HG03175 (cell line): Measurements from ENCODE around the gene MYEF2.
A peak's percentile ranks its signal among the peaks of the same experiment; 100 is the strongest.

Experiments
- ATAC-seq: cut with Tn5 transposase; IDR thresholded peaks from one replicate; pipeline ENCODE4 v1.9.1; 2021; ENCODE audit warnings: mild to moderate bottlenecking, moderate library complexity; ENCODE audit not compliant: unreplicated experiment

MYEF2 gene

GRCh38 chr15:48090115-48090514, 88.0 kb downstream of the MYEF2 start:
- ATAC-seq: no peak

DNA sequence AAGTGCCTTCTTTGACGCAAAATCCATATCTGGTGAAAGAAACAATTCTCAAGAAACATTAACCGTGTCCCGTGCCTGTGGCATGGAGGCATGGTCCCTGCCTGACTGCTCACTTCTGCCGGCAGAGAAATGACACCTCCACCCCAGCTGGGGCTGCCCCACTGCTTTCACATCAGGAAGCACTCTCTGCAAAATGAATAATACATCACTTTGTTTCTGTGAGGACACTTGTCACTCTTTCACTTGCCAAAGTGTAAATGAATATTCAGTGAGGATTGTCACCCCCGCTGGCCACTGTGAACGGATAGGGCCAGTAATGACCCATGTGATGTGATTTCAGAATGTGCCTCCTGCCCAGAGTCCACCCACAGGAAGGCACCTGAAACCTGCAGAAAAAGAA, 88.4 kb downstream of the MYEF2 start:
- ATAC-seq: no peak

GRCh38 chr15:48087844-48088243, 90.3 kb downstream of the MYEF2 start:
- no peak for ATAC-seq

- ATAC-seq: no peak
These were observed 91.5 kb downstream of the MYEF2 start for GRCh38 chr15:48086576-48086975.

- no peak for ATAC-seq
These were observed 92.0 kb downstream of the MYEF2 start for GRCh38 chr15:48086133-48086532.

- ATAC-seq: no peak
These were observed 92.5 kb downstream of the MYEF2 start for GRCh38 chr15:48085591-48085930.

- peak; percentile 50 for ATAC-seq
These were observed 93.1 kb downstream of the MYEF2 start for GRCh38 chr15:48084759-48085590.
